H7 (cell line): ENCODE data around the gene CCDC102A. TPM values are rescaled to one million over a fixed set of nuclear protein-coding genes. Genes with fewer than 3 reads are reported as not detected.

Experiments
- DNase-seq: peaks from one replicate; pipeline ENCODE4 v3.0.0; 2012
- H3K27me3 ChIP-seq: 2 replicates; pipeline ENCODE4 v1.6.0; 2011; ENCODE audit warnings: mild to moderate bottlenecking, low read length; ENCODE audit not compliant: control insufficient read depth, insufficient read depth
- H3K36me3 ChIP-seq: replicated peaks from 2 replicates; pipeline ENCODE4 v1.5.1; 2011; ENCODE audit warnings: low read length; ENCODE audit not compliant: control insufficient read depth, insufficient read depth
- H3K4me3 ChIP-seq: 2 replicates; pipeline ENCODE4 v1.5.1; 2011; ENCODE audit warnings: low read depth, mild to moderate bottlenecking, control low read depth, low read length, moderate library complexity; ENCODE audit not compliant: insufficient read depth
- total RNA-seq: library from RNA; depleted of rRNA; stranded (reverse); fragments of >200 nt; shearing (Covaris generic); gene quantifications from 2 replicates; pipeline ENCODE4 v1.2.3, GENCODE V29; 2014

The CCDC102A gene
- total RNA-seq, 1 experiment from 2014 or later = 10.4 TPM

DNA sequence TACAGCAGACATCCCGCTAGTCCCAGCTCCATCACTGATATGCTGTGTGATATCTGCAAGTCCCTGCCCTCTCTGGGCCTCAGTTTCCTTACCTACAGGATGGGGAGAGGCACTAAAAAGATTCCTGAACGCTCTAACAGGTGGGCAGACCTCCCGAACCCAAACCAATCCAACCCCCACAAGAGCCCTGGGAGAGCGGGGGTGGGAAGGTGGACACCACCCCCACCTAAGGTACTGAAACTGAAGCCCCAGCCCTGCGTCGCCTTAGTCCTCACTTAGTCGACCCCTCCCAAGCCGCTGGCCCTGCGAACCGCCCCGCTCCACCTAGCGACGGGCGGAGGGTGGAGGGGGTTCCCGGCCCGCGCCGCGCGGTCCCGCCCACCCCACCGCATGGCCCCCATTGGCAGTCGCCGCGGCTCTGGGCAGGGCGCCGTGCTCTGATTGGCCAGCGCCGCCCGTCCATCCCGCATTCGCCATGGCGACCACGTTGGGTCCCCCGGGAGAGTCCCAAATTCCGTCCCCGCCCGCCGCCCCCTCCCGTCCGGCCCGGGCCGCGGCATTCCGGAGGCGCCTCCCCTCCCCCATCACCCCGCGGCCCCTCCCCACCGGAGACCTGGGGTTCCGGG, 578 bp downstream of the CCDC102A start:
- peaks cover 4% of the 10 kb centered on the region for H3K27me3 ChIP-seq
- DNase-seq = peak; percentile 100
- peak overlapping the region; percentile 63 for H3K4me3 ChIP-seq
- H3K36me3 ChIP-seq = no peaks in the 10 kb centered on the region; the same call in 1 of the 2 replicates

DNA sequence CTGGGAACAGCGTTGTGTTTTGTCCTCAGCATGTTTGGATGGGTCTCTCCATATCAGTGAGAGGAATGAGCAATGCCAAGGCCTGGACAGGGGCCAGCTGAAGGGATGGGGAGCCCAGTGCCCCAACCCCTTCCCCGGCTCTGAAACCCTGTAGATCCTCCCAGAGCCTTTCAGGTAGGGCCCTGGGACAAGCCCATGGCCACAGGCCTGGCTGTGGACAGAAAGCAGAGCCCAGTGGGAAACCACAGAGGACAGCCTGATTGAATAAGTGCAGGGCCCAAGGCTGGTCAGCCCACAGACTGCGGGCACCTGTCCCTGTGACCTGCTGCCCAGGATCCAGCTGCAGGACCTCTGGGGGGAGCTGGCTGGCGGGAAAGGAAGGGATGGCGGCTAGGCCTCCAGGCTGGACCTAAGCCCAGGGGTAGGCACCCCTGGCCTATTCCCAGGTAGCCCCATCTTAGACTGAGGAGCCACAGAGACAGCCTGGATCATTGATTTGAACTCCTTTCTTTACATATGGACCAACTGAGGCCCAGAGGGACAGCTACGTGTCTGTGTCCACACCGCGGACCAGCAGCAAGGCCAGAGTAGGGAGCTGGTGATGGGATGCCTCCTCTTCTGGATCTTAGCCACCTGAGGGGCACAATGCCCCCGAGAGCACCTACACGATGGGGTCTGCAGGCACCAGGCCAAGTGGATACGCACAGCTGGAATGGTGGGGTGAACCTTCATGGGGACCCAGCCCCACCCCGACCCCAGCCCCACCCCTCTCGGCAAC, 1.3 kb downstream of the CCDC102A start:
- peak; percentile 67 for DNase-seq
- H3K27me3 ChIP-seq = peaks cover 4% of the 10 kb centered on the region
- H3K4me3 ChIP-seq = no peak overlapping the region; the same call in 1 of the 2 replicates
- H3K36me3 ChIP-seq = no peaks in the 10 kb centered on the region; the same call in 1 of the 2 replicates

DNA sequence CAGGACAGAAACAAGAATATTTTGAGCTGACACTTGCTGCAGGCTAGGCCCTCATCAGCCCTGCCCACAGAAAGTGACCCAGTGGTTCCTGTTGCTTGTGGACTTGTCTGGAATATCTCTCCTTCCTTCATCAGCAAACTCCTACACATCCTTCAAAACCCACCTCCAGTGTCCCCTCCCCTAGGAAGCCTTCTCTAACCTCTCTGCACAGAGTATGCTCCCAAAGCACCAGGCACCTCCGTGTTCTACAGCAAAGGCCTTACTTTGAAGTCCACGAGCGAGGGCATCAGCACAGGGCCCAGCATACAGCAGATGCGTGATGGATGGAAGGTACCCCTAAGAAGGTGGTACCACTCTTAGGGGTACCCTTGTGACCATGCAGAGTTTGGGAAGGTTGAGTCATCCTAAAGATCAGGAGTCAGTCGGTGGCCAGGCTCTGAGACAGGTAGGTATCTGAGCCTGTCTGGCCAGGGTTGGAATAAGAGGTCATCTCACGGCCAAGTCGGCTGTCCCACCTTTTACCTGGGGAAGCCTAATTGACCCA, 2.0 kb downstream of the CCDC102A start:
- no peaks in the 10 kb centered on the region; the same call in 1 of the 2 replicates for H3K36me3 ChIP-seq
- peaks cover 7% of the 10 kb centered on the region for H3K27me3 ChIP-seq
- DNase-seq = peak; percentile 7
- no peak overlapping the region for H3K4me3 ChIP-seq

DNA sequence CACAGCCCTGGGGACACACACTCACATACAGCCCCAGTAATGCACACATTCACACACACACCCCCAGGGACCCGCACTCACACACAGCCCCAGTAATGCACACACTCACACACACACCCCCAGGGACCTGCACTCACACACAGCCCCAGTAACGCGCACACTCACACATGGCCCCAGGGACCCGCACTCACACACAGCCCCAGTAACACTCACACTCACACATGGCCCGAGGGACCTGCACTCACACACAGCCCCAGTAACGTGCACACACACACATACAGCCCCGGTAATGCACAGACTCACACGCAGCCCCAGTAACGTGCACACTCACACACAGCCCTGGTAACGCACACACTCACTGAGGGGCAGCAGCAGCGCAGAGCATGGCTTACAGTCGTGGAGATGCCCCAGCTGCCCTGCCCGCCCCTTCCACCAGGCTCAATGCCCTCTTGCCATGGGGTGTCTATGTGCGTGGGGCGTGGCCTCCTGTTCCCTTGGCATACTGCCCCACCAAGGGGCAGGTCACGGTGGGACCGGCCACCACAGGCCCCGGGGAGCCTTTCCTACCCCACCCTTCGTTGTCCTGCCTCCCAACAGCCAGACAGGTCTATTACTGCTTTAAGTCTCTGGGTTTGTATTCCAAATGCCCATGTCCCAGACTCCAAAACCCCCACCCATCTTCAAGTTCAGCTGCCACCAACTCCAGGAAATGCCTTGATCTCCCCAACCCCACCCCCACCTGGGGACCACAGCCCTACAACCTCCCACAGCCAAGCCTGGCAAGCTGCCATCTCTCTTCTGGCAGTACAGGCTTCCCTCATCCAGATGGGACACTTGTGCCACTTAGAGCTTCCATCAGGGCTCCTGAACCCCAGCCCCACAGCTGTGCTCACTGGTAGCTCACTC, 2.7 kb downstream of the CCDC102A start:
- H3K4me3 ChIP-seq = no peak overlapping the region
- H3K36me3 ChIP-seq = no peaks in the 10 kb centered on the region; the same call in 1 of the 2 replicates
- DNase-seq = peak; percentile 32
- H3K27me3 ChIP-seq = peaks cover 10% of the 10 kb centered on the region

DNA sequence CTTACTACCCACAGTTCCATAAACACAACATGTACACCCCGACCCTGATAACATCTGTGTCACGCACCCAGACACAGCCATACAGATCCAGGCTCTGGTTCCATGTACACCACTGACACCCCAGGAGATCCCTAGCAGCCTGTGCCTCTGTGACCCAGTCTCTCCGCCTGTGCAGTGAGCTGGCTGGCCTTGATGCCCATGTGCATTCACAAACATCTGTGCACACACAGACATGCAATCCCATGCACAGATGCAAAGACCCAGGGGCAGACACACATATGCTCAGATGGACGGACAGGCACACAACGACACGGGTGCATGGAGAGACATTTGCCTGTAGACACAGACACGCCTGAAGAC, 4.1 kb downstream of the CCDC102A start:
- Histone ChIP-seq H3K4me3 (no peak overlapping the region), H3K27me3 (peaks cover 6% of the 10 kb centered on the region), H3K36me3 (no peaks in the 10 kb centered on the region; the same call in 1 of the 2 replicates)
- peak; percentile 22 for DNase-seq

DNA sequence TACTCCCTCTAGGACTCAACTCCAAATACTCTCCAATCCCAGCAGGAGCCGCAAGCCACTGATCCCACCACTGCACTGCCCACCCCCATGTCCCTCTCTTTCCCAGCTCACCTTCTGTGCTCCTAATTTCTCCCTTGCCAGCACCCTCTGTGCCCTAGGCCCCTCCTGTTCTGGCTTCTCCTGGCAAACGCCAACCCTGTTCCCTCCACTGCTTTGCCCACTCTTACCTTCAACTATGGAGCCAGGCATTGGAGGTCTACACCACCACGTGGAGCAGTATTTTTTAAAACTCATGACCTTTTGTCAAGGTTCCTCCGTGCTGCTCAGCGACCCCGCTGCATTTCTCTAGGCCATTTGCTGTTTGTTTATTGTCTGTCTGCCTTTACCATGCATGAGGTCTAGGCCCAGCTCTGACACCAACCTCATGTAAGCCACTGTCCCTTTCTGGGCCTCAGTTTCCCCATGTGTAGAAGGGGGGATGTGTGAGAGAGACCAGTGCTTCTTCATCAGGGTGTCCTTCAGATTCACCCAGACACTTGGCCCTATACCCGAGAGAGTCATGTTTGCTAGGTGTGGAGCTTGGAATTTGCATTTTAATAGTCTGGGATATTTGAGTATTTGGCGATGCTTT, 4.6 kb downstream of the CCDC102A start:
- peak; percentile 10 for DNase-seq
- H3K4me3 ChIP-seq = no peak overlapping the region

DNA sequence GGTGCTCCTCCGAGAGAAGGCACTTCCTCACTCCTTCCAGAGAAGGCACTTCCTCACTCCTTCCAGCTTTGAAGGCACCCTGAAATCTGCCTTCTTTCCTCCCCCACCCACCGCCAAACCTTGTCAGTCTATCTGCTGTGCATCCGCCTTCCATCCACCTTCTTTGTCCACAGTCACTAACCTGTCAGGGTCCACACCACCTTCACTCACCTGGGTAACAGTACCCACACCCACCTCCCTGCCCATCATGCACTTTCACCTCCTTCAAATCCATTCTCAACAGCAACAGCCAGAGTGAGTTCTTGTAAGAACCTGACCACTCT, 5.2 kb downstream of the CCDC102A start:
- DNase-seq = no peak
- no peak overlapping the region for H3K4me3 ChIP-seq

More for the DNA sequence above, 4.6 kb downstream of the CCDC102A start:
- no peaks in the 10 kb centered on the region; the same call in 1 of the 2 replicates for H3K36me3 ChIP-seq
- peaks cover 8% of the 10 kb centered on the region for H3K27me3 ChIP-seq

DNA sequence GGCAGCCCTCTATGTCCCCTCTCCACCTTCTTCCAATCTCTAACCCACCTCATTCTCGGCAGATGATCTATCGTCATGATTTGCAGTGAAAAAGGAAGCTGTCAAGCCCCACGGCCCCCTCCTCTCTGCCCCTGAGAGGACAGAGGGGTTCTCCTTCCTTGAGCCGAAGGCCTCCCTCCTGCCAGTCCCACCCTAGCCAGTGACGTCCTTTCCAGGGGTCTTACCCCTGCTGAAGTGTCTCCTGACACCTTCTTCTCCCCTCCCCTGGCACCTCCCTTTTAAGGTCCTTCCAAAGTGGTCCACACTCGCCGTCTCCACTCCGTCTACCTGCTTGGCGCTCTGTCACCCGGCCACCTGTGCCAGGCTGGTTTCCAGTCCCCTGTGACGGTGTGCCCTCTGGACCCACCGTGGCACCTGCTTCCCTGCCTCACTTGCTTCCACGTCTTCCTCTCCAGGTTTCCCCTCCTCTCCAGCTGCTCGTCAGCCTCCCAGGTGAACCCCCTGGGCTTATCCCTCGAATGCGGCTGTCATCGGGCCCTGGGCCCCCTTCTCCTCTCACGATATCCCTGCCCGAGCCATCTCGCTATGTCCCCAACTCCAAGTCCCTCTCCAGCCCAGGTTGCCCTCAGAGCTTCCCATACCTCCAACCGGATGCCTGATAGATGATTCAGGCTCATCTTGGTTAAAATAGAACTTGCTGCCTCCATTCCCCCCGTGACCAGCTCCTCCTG, 5.7 kb downstream of the CCDC102A start:
- no peak overlapping the region for H3K4me3 ChIP-seq
- peak; percentile 35 for DNase-seq
- H3K36me3 ChIP-seq = no peaks in the 10 kb centered on the region; the same call in 1 of the 2 replicates
- peaks cover 8% of the 10 kb centered on the region for H3K27me3 ChIP-seq

More for the DNA sequence above, 5.2 kb downstream of the CCDC102A start:
- Histone ChIP-seq H3K27me3 (peaks cover 8% of the 10 kb centered on the region), H3K36me3 (no peaks in the 10 kb centered on the region; the same call in 1 of the 2 replicates)

DNA sequence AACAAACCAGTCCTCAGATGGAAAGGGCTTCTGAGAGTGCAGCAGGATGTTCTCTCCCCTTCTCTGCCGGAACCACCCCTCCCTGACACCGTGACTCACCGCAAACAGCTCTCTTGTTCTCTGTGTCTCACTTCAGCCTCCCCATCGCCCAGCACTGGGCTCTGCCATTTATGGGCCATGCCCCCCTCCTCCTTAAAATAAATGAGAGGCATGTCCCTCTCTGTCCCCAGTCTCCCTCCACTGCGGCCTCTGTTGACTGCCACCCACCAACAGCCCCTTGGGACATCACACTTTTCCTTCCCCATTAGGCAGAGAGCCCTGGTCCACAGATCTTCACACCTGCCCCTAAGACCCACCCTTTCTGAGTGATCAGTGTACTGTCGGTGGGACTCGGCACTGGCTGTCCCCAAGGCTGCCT, 6.3 kb downstream of the CCDC102A start:
- no peak overlapping the region for H3K4me3 ChIP-seq
- no peaks in the 10 kb centered on the region; the same call in 1 of the 2 replicates for H3K36me3 ChIP-seq
- H3K27me3 ChIP-seq = peaks cover 8% of the 10 kb centered on the region
- DNase-seq = peak; percentile 69

DNA sequence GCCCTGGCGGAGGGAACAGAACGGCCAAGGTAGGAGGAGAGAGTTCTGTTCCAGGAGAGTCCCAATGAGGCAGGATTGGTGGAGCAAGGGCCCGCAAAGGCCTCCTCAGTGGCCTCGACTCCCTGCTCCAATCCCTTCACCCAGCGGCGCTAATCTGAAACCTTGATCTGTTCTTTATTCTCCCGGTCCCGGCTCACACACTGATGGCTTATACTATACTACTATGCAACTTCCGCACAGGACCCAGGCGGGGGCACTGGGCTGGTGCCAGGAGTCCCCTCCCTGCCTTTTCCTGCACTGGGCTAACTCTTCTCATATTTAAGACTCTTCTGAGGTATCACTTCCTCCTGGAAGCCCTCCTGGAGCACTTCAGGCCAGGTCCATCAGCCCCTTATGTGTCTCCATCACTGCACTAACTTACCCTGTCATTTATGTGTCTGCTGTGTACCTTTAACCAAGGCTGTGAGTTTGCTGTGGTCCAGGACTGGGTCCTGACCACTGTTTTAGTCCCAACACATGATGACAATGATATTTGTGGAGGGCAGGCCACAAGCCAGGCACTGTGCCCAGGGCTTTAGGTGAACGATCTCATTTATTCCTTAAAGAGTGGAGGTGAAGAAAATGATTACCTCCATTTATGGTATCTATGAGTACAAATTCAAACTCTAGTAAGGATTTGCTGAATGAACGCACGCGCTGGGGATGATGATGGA, 6.8 kb downstream of the CCDC102A start:
- H3K36me3 ChIP-seq = no peaks in the 10 kb centered on the region; the same call in 1 of the 2 replicates
- no peak for DNase-seq
- peaks cover 8% of the 10 kb centered on the region for H3K27me3 ChIP-seq
- H3K4me3 ChIP-seq = peak overlapping the region; percentile 63

DNA sequence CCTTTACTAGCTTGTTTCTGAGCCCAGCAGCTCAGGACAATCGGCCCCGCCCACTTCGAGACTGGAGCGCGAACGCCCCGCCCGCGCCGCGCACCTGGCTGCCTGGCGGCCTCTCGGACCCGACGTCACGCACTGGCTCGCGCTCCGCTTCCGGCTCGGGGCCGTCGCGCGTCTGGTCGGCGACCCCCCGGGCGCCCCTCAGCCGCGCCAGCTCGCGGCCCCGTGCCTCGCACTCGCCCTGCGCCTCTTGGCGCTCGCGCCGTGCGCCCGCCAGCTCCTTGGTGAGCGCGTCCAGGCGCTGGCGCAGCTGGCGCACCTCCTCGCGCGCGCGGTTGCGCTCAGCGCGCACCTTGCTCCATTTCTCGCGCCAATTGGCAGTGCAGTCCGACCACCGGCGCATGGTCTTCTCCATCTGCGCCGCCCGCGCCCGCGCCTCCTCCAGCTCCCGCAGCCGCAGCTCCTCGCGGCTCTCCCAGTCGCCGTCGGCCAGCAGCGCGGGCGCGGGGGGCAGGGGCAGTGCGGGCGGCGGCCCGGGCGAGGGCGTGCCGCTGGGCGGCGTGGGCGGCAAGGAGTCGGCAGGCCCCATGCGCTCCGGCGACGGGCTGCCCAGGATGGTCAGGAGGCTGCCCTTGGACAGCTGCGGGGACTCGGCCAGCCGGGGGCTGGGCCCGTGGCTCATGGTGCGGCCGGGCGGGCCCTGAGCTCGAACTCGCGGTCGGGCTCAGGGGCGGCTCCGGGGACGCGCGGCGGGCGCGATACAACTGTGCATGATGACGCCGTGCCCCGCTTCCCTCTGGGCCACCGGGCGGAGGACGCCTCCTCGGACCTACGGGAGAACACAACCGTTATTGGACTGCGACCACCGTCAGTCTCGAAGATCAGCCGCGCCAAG, 7.6 kb downstream of the CCDC102A start:
- Histone ChIP-seq H3K4me3 (peak overlapping the region; percentile 63), H3K27me3 (peaks cover 8% of the 10 kb centered on the region), H3K36me3 (no peaks in the 10 kb centered on the region; the same call in 1 of the 2 replicates)
- peak; percentile 97 for DNase-seq
